Erythroblast (primary cell): Measurements from ENCODE around the gene ADARB2.

Source experiments
- GATA1 ChIP-seq: IDR thresholded peaks from 2 replicates; pipeline ENCODE4 v1.6.1; 2011; ENCODE audit warnings: low read depth, mild to moderate bottlenecking, control low read depth, low read length, moderate library complexity
- POLR2A ChIP-seq: IDR thresholded peaks from 2 replicates; pipeline ENCODE4 v1.6.1; 2011; ENCODE audit warnings: mild to moderate bottlenecking, low read length

GRCh38 chr10:1183701-1184100, 553.6 kb downstream of the ADARB2 start:
- TF ChIP-seq POLR2A (no peak), GATA1 (no peak)
